ENCODE results near the gene CHST3.

CHST3 gene

DNA sequence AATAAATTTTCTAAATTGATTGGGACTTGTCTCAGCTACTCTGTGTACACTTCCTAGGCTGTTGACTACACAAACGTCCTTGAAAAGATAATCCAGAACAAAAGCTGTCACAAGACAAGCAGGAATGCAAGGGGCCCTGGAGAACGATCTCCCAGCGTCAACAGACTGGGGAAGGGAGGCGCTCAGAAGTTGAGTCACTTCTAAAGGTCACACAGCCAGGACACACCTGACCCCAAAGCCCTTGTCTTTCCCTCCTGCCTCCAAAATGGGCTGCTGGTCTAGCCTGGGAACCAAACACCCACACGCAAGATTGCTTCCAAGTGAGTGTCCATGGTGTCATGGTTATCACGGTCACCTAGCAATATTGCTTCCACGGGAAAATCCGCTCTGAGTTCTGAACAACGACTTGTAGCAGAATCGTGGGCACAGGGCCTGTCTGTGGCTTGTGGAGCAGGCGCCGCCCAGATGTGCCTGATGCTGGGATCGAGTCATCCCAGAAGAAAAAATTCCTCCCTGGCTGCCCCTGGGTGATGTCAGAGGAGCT lies 74.3 kb downstream of the CHST3 start:
- TF ChIP-seq, protein P1, sequence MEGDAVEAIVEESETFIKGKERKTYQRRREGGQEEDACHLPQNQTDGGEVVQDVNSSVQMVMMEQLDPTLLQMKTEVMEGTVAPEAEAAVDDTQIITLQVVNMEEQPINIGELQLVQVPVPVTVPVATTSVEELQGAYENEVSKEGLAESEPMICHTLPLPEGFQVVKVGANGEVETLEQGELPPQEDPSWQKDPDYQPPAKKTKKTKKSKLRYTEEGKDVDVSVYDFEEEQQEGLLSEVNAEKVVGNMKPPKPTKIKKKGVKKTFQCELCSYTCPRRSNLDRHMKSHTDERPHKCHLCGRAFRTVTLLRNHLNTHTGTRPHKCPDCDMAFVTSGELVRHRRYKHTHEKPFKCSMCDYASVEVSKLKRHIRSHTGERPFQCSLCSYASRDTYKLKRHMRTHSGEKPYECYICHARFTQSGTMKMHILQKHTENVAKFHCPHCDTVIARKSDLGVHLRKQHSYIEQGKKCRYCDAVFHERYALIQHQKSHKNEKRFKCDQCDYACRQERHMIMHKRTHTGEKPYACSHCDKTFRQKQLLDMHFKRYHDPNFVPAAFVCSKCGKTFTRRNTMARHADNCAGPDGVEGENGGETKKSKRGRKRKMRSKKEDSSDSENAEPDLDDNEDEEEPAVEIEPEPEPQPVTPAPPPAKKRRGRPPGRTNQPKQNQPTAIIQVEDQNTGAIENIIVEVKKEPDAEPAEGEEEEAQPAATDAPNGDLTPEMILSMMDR (IDR thresholded peaks at IDR 0.05; ENCODE audit: borderline replicate concordance, control extremely low read depth, extremely low read depth, insufficient read depth, missing control alignments): no peak
- no peak for DNase-seq (ENCODE audit: low spot score)
- in situ Hi-C loops (cut with MboI; ENCODE audit: low sequenced_read_pairs, unreplicated experiment): no loop called here

DNA sequence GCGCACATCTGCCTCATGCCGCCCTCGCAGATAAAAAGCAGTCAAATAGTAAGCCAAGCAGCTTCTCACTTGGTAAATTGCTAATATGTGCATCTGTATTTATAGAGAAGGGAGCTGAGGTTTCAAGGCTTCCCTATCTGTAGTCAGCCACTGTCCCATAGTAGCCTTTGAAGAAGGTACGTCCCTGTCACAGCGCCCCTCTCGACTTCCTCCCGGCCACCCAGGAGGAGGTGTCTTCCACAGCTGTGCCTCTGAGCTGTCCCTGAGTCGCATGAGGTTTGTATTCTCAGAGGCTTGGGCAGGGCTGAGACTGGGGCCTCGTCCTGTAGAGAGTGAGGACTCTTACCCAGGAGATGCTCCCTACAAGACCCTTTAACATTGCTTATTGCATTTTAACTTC lies 75.2 kb downstream of the CHST3 start:
- in situ Hi-C loops (cut with MboI; ENCODE audit: low sequenced_read_pairs, unreplicated experiment): no loop called here
- TF ChIP-seq, protein P1 (IDR thresholded peaks at IDR 0.05; ENCODE audit: borderline replicate concordance, control extremely low read depth, extremely low read depth, insufficient read depth, missing control alignments): no peak
- DNase-seq (ENCODE audit: low spot score): no peak

DNA sequence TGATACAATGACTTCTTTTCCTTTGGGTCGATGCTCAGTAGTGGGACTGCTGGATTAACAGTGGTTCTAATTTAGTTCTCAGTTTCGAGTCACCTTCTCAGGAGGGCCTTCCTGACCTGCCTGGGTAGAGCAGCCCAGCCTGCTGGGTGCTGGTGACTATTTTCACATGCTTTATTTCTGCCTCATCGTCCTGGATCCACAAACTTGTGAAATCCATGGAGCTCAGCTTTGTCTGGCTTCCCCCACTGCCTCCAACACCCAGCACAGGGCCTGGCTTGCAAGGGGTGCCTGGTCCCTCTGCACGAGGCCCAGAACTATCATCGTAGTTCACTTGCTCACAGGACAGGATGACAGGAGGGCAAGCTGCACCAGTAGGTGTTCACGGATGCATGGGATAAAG lies 77.3 kb downstream of the CHST3 start:
- DNase-seq (ENCODE audit: low spot score): no peak
- in situ Hi-C loops (cut with MboI; ENCODE audit: low sequenced_read_pairs, unreplicated experiment): loop anchor here (10.0 kb wide), 1 partner anchor 183 kb away; no protein-coding TSS in a partner anchor
- TF ChIP-seq, protein P1 (IDR thresholded peaks at IDR 0.05; ENCODE audit: borderline replicate concordance, control extremely low read depth, extremely low read depth, insufficient read depth, missing control alignments): no peak

DNA sequence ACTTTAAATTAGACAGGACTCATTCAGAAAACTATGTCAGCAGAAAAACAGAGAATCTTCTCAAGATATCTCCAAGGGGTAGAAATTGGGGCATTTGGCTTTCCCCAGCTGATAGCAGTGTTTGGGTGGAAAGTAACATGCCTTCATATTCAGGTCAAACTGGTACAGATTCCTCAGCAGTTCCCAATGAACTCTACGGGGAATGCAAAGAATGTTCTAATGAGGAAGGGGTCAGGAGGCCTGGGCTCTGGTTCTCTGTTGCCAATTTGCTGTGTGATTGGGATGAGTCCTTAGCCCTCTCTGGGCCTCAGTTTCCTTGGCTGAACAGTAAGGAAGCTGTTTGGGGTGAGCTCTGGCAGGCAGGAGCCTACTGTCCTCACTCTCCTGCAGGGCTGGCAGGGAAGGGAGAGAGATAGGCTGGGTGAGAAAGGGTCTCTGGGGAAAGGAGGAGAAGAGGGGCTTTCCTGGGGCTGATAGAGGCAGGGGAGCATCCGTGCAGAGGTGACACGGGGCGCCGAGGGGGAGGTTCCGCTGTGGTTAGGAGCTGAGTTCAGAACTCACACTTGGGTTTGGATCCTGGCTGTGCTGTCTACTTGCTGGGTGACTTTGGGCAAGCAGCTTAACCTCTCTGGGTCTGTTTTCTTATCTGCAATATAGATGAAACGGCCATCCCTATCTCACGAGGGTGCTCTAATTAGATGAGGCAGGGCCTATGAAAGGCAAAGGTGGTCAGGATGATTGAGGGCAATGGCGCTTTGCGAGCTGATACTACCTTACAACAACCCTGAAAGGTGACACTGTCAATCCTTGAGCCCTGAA lies 79.0 kb downstream of the CHST3 start:
- in situ Hi-C loops (cut with MboI; ENCODE audit: low sequenced_read_pairs, unreplicated experiment): loop anchor here (10.0 kb wide), 1 partner anchor 182 kb away; no protein-coding TSS in a partner anchor
- TF ChIP-seq, protein P1 (IDR thresholded peaks at IDR 0.05; ENCODE audit: borderline replicate concordance, control extremely low read depth, extremely low read depth, insufficient read depth, missing control alignments): no peak
- no peak for DNase-seq (ENCODE audit: low spot score)

DNA sequence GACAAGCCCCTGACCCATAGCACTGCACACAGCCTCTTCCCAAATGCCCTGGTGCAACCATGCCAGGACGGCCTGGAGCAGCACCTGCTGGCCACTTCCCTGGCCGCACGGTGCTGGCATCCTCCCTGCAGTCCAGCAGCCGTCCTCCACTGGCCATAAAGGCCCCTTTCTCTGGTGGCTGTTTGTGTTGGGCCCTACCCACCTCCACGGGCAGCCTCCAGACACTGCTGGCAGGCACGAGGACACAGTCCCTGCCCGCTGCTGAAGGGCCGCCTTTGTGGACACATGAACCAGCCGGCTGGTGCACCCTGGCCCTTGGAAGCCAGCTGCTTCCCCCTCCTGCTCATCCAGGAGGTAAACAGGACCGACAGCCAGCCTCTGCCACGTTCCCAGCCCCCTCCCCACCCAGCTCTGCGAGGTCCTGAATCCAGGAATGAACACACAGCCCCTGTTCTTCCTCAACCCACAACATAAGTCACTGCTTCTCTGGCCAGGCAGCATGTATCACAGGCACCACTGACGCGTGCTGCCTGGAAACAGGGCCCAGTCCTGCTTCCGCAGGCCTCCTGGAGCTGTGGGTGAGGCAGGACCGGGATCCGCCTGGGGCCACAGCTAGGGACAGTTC lies 80.3 kb downstream of the CHST3 start:
- DNase-seq (ENCODE audit: low spot score): no peak
- in situ Hi-C loops (cut with MboI; ENCODE audit: low sequenced_read_pairs, unreplicated experiment): loop anchor here (5.0 to 10.0 kb wide), 2 partner anchors 142 to 180 kb away; no protein-coding TSS in a partner anchor
- TF ChIP-seq, protein P1 (IDR thresholded peaks at IDR 0.05; ENCODE audit: borderline replicate concordance, control extremely low read depth, extremely low read depth, insufficient read depth, missing control alignments): no peak

DNA sequence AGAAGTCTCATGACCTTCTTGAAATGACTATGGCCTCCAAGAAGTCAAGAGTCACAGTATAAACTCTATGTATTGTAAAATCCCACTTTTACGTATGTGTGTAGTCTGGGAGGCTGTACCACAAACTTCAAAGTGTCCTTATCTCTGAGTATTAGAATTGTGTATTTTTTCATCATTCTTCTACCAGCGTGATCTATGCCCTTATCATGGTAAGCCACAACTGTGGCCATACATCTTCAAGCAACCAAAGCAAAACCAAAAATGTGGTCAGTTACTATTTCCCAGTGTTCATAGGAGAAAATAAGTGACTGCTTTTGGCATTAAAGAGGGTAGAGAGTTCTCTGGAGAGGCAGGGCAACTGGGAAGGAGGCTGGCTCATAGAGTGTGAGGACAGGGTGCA lies 81.4 kb downstream of the CHST3 start:
- in situ Hi-C loops (cut with MboI; ENCODE audit: low sequenced_read_pairs, unreplicated experiment): loop anchor here (5.0 to 10.0 kb wide), 2 partner anchors 143 to 179 kb away; no protein-coding TSS in a partner anchor
- DNase-seq (ENCODE audit: low spot score): no peak
- TF ChIP-seq, protein P1 (IDR thresholded peaks at IDR 0.05; ENCODE audit: borderline replicate concordance, control extremely low read depth, extremely low read depth, insufficient read depth, missing control alignments): no peak

Data from GM13976 (cell line).